Activated T-helper 2 cell treated with anti-CD3 and anti-CD28 coated beads, Interferon-gamma antibody, Interleukin-2, Interleukin-4, amounts not matched to agents 10 μg/mL and 5 μg/mL and 100 μg/mL, durations not matched to agents 14 hours and 24 hours and 36 hours (primary cell): ENCODE data around the gene CCDC63. TPM values are rescaled to one million over a fixed set of nuclear protein-coding genes. Genes with fewer than 3 reads are reported as not detected.
"Not testable (repeated sequence)": the region's sequence is repeated elsewhere in the genome, so short reads cannot be mapped to it uniquely, and the experiment has no call there.

Source experiments
- DNase-seq: peaks from one replicate; pipeline ENCODE4 v3.0.0; 2021; ENCODE audit warnings: low spot score
- H3K27ac Mint-ChIP-seq: one replicate; pipeline ENCODE4 v1.8.0; 2021; ENCODE audit warnings: mixed read lengths
- H3K27me3 Mint-ChIP-seq: one replicate; pipeline ENCODE4 v1.8.0; 2021; ENCODE audit warnings: low read depth, mixed read lengths
- H3K36me3 Mint-ChIP-seq: one replicate; pipeline ENCODE4 v1.8.0; 2021; ENCODE audit warnings: low read depth, mixed read lengths
- H3K4me1 Mint-ChIP-seq: one replicate; pipeline ENCODE4 v1.8.0; 2021; ENCODE audit warnings: low read depth, mixed read lengths
- H3K4me3 Mint-ChIP-seq: one replicate; pipeline ENCODE4 v1.8.0; 2021; ENCODE audit warnings: low read depth, mild to moderate bottlenecking, moderate library complexity, mixed read lengths
- H3K9me3 Mint-ChIP-seq: one replicate; pipeline ENCODE4 v1.8.0; 2021; ENCODE audit warnings: mixed read lengths
- intact Hi-C: fragments of 100-400 bp; cut with micrococcal nuclease; formaldehyde crosslinking; loops from one replicate; pipeline ENCODE4 v1.15.1; 2023
- total RNA-seq: library from RNA; stranded (reverse); gene quantifications from 2 replicates; pipeline ENCODE4 v1.2.3, GENCODE V29; 2022

The CCDC63 gene
- total RNA-seq, 1 donor from 2014 or later = not detected

DNA sequence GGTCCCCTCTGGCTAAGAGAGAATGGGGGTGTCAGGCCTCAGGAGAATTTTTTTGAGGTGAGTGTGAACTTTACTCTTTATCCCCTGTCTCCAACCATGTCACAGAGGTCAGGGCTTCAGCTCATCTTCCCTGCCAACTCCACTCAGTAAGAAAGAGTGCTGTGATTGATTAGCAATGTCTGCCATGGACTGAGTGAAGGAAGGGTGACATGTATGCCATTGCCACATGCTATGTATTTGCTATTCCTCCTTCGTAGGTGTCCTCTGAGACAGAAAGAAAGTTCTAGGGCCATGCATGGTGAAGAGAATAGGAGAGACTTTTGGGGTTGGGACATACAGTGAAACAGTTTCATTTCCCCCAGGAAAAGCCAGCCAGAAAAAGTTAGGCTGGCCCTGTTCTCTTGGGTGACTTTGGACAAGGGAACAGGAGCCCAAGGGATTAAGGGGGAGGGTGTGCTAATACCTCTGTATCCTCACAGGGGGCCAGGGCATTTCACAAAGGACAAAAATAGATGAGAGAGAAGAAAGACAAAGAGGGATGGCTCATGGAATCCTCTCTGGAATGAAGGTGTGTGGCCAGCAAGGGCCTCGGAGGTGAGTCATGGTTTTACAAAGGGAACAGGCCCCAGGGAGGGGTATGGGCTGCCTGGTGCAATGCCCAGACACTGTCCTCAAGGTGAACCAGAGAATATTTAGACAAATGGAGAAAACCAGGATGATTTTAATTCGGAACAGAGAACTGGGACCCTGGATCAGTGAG, 87.5 kb downstream of the CCDC63 start:
- DNase-seq = no peak
- H3K9me3 Mint-ChIP-seq = no peaks in the 10 kb centered on the region
- no peak overlapping the region for H3K27ac Mint-ChIP-seq
- H3K36me3 Mint-ChIP-seq = no peaks in the 10 kb centered on the region
- H3K4me3 Mint-ChIP-seq = no peak overlapping the region
- H3K4me1 Mint-ChIP-seq = peaks cover 2% of the 10 kb centered on the region
- H3K27me3 Mint-ChIP-seq = peaks cover 8% of the 10 kb centered on the region
- intact Hi-C loops = no loop called here

DNA sequence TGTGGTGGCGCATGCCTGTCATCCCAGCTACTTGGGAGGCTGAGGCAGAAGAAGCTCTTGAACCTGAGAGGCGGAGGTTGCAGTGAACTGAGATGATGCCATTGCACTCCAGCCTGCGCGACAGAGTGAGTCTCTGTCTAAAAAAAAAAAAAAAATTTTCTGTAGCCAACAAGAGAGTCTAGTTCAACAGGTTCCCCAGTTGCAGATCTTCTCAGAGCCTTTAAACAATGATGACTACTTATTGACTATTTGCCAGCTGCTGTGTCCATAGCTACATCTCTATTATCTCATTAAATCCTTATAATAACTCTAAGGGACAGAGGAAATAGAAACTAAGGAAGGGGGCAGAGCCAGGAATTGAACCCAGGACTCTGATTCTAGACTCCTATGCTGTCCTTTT, 88.8 kb downstream of the CCDC63 start:
- no peak overlapping the region for H3K4me3 Mint-ChIP-seq
- no peak overlapping the region for H3K27ac Mint-ChIP-seq
- peaks cover 2% of the 10 kb centered on the region for H3K4me1 Mint-ChIP-seq
- H3K27me3 Mint-ChIP-seq = peaks cover 8% of the 10 kb centered on the region
- DNase-seq = no peak
- H3K9me3 Mint-ChIP-seq = no peaks in the 10 kb centered on the region
- intact Hi-C loops = loop anchor here (5.0 kb wide), 2 partner anchors 362 to 377 kb away; no protein-coding TSS in a partner anchor
- H3K36me3 Mint-ChIP-seq = no peaks in the 10 kb centered on the region

DNA sequence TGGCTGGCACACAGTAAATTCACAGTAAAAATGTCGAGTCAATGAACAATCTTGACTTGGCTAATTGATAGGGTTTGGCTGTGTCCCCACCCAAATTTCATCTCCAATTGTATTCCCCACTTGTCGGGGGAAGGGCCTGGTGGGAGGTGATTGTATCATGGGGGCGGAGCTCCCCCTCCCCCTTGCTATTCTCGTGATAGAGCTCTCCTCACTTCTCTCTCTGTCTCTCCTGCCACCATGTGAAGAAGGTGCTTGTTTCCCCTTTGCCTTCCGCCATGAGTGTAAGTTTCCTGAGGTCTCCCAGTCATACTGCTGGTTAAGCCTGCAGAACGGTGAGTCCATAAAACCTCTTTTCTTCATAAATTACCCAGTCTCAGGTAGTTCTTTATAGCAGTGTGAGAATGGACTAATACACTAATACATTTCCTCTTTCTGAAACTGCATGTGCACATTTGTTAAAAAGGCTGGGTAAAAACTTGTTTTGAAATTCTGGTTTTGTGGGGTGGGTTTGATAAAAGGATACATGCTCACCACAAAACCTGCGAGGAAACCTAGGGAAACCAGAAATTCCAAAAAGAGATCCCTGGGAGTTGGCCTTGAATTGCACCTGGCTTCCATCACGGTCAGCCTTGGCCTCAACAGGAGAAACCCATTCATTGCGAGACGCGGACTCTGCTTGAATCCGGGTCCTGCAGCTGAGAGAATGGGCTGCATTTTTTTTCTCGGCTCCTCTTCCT, 89.7 kb downstream of the CCDC63 start:
- intact Hi-C loops = loop anchor here (5.0 kb wide), 2 partner anchors 361 to 376 kb away; no protein-coding TSS in a partner anchor
- H3K9me3 Mint-ChIP-seq = no peaks in the 10 kb centered on the region
- peaks cover 2% of the 10 kb centered on the region for H3K4me1 Mint-ChIP-seq
- no peak overlapping the region for H3K4me3 Mint-ChIP-seq
- H3K36me3 Mint-ChIP-seq = no peaks in the 10 kb centered on the region
- H3K27me3 Mint-ChIP-seq = peaks cover 8% of the 10 kb centered on the region
- no peak for DNase-seq
- no peak overlapping the region for H3K27ac Mint-ChIP-seq

DNA sequence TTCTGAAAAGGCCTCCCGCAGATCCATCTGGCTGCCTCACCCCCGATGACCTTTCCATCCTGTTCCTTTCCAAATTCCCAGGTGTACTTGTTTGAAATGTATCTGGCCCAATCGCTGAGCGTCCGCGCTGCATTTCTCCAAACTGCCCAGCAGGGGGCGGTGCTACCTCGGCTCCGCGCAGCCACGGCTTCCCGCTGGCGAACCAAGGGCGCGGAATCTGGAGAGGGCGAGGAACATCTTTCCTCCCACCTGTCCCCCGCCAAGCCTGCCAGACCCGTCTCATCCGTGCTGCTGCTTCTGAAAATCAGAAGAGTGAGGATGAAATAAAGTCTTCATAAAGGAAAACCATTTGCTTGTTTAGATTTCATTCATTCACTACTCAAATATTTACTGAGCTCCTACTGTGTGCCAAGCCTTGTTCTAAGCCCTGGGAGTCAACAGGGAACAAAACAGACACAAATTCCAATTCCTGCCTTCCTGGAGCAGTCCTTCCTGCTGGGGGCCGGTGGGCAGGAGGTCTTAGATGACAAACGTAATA, 90.4 kb downstream of the CCDC63 start:
- H3K4me3 Mint-ChIP-seq = no peak overlapping the region
- H3K27me3 Mint-ChIP-seq = peaks cover 10% of the 10 kb centered on the region
- intact Hi-C loops = loop anchor here (5.0 kb wide), 2 partner anchors 360 to 375 kb away; no protein-coding TSS in a partner anchor
- H3K27ac Mint-ChIP-seq = no peak overlapping the region
- no peaks in the 10 kb centered on the region for H3K9me3 Mint-ChIP-seq
- DNase-seq = peak; percentile 28
- H3K36me3 Mint-ChIP-seq = no peaks in the 10 kb centered on the region
- H3K4me1 Mint-ChIP-seq = peaks cover 2% of the 10 kb centered on the region

DNA sequence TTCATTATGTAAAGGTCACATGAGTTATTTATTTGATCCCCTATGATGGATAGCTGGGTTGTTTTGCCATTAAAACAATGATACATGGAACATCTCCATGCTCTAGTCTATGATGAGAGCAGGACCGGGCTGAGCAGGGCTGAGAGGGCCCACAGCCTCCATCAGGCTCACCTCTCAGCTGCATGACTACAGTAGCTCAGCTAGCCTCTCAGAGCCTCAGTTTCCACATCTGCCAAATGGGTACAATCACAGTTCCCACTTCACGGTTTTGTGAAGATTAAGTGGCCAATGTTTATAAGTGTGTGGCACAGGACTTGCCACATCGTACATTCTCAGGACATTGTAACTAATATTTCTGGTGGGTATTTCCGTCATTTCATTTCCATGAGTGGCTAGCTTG, 93.5 kb downstream of the CCDC63 start:
- intact Hi-C loops = no loop called here

DNA sequence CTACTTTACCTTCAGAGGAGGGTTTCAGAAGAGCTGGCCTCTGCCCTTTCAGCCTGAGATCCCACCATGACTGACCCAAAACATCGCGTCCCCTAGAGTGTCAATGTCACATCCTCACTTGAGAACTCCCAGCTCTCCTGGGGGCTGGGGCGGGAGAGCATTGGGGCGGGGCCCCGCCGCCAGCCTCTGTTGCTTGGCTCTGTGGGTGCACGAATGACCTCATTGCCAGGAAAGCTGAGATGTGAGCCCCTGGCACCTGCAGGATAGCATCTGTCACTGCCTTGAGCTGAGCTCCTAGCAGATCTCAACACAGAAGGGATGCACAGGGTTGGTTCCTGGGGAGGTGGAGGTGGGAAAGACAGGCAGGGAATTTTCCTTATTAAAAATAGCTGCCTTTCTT, 94.1 kb downstream of the CCDC63 start:
- Mint-ChIP-seq H3K36me3 (no peaks in the 10 kb centered on the region), H3K27ac (no peak overlapping the region), H3K4me3 (no peak overlapping the region), H3K27me3 (peaks cover 10% of the 10 kb centered on the region), H3K4me1 (peaks cover 2% of the 10 kb centered on the region), H3K9me3 (no peaks in the 10 kb centered on the region)
- intact Hi-C loops = no loop called here
- DNase-seq = no peak

More for the DNA sequence above, 93.5 kb downstream of the CCDC63 start:
- Mint-ChIP-seq H3K9me3 (no peaks in the 10 kb centered on the region), H3K4me1 (peaks cover 2% of the 10 kb centered on the region), H3K36me3 (no peaks in the 10 kb centered on the region), H3K4me3 (no peak overlapping the region), H3K27me3 (peaks cover 10% of the 10 kb centered on the region), H3K27ac (no peak overlapping the region)
- no peak for DNase-seq

DNA sequence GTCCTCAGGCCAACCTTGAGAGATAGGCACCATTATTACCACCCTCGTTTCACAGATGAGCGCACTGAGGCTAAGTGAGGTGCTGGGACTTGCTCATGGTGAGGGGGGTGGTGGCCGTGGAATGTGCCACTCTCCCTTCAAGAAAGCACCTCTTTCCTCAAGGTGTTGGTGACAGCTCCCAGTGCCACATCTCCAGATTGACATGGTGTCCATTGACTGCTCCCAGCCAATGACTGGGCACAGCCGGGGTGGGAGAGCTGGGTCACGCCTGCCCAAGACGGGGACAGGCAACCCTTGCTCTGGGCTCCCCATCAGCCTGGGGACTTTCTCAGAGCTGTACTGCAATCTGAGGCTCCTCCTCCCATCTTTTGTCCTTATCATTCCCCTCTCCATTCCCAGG, 94.6 kb downstream of the CCDC63 start:
- no peak for DNase-seq
- Mint-ChIP-seq H3K9me3 (peaks cover 4% of the 10 kb centered on the region), H3K27me3 (peaks cover 10% of the 10 kb centered on the region), H3K4me3 (no peak overlapping the region), H3K27ac (no peak overlapping the region), H3K4me1 (peaks cover 2% of the 10 kb centered on the region), H3K36me3 (no peaks in the 10 kb centered on the region)
- intact Hi-C loops = no loop called here

DNA sequence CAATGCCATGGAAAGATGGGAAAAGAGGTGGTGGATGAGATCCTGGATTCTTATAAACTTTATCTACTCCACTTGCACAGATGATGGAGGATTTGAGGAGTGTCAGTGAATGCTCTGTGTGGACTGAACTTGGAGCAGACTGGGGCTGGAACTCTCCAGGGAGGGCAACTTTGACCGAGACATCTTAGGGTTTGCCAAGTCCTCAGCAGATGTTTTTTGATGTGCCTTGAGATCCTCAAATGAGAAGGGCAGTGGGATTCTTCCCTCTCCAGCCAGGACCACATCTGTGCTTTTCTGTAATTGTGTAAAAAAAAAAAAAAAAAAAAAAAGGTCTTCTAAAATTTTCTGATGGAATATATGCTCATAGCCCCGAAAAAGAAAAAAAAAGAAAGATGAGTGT, 96.6 kb downstream of the CCDC63 start:
- Mint-ChIP-seq H3K9me3 (peaks cover 10% of the 10 kb centered on the region), H3K27ac (no peak overlapping the region), H3K36me3 (no peaks in the 10 kb centered on the region), H3K4me3 (no peak overlapping the region), H3K27me3 (peaks cover 2% of the 10 kb centered on the region), H3K4me1 (no peaks in the 10 kb centered on the region)
- intact Hi-C loops = no loop called here
- no peak for DNase-seq

DNA sequence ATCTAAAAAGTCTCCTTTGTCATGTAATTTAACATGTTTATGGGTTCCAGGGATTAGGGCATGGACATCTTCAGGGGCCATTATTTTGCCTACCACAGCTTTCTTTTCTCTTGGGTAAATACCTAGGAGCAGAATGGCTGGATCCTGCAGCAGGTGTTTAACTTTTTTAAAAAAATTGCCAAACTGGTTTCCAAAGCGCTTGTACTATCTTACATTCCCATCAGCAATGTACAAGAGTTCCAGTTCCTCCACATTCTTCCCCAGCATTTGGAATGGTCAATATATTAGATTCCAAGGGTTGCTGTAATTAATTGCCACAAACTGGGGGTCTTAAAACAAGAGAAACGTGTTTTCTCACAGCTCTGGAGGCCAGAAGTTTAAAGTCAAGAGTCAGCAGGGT, 101.3 kb downstream of the CCDC63 start:
- Mint-ChIP-seq H3K36me3 (no peaks in the 10 kb centered on the region), H3K27me3 (peaks cover 5% of the 10 kb centered on the region), H3K4me3 (no peak overlapping the region), H3K4me1 (no peaks in the 10 kb centered on the region), H3K27ac (no peak overlapping the region), H3K9me3 (peaks cover 10% of the 10 kb centered on the region)
- intact Hi-C loops = no loop called here
- DNase-seq = no peak

DNA sequence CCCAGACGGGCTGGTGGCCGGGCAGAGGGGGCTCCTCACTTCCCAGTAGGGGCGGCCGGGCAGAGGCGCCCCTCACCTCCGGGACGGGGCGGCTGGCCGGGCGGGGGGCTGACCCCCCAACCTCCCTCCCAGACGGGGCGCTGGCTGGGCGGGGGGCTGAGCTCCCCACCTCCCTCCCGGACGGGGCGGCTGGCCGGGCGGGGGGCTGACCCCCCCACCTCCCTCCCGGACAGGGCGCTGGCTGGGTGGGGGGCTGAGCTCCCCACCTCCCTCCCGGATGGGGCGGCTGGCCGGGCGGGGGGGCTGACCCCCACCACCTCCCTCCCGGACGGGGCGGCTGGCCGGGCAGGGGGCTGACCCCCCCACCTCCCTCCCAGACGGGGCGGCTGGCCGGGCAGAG, 103.7 kb downstream of the CCDC63 start:
- H3K9me3 Mint-ChIP-seq, intact Hi-C loops, H3K4me3 Mint-ChIP-seq, H3K4me1 Mint-ChIP-seq, H3K36me3 Mint-ChIP-seq, H3K27ac Mint-ChIP-seq, H3K27me3 Mint-ChIP-seq, DNase-seq: not testable (repeated sequence)

DNA sequence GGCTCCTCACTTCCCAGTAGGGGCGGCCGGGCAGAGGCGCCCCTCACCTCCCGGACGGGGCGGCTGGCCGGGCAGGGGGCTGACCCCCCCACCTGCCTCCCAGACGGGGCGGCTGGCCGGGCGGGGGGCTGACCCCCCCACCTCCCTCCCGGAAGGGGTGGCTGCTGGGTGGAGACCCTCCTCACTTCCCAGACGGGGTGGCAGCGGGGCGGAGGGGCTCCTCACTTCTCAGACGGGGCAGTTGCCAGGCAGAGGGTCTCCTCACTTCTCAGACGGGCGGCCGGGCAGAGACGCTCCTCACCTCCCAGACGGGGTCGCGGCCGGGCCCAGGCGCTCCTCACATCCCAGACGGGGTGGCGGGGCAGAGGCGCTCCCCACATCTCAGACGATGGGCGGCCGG, 104.1 kb downstream of the CCDC63 start:
- intact Hi-C loops, H3K27ac Mint-ChIP-seq: not testable (repeated sequence)

More for the DNA sequence above, 104.1 kb downstream of the CCDC63 start:
- H3K27me3 Mint-ChIP-seq, H3K9me3 Mint-ChIP-seq, H3K4me1 Mint-ChIP-seq, H3K36me3 Mint-ChIP-seq, H3K4me3 Mint-ChIP-seq, DNase-seq: not testable (repeated sequence)
